ENCODE measurements around the gene CANT1. TPM values are rescaled to one million over a fixed set of nuclear protein-coding genes. Genes with fewer than 3 reads are reported as not detected.

Gene CANT1
- total RNA-seq, 1 experiment from 2014 or later = 33.0 TPM

DNA sequence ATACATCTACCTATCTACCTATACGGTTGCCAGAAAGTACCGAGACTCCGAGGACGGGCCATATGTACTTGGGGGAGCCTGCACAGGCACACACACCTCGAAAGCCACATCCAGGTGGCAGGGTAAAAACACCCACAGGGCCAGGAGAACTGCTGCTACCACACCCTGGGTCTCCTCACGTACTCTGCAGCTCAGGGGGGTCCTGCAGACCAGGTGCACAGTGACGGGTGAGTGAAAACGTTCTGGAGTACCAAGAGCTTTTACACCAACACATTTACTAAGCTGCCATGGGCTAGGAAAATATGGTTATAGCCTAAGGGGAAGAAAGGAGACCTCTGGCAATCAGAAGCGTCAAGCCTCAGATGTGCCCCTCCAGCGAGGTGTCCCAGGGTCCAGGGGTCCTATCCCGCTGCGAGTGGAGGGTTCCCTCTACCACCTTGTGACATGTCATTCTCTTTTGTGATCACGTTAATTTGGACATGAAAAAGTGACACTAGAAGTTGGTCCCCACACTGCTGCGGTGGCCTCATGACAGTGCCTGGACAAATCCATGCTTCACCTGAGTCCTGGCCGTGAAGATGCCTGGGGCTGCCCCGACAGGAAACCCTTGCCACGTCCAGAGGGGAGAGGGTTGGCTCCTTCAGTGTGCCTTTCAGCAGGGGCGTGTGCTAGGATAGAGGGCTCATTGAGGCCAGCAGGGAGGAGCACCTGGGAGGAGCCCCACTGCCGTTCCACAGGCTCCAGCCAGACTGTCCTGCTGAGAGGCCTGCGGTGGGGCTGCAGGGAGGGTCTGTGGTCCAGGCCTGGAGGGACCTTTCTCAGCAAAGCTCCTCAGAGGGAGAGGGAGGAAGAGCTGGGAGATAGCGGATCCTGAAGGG is 1.8 kb downstream of the CANT1 start:
- peaks cover 5% of the 10 kb centered on the region for H3K9me3 ChIP-seq (ENCODE audit: control insufficient read depth, low read depth, low read length)
- H3K27me3 ChIP-seq (ENCODE audit: insufficient read depth, low read length) = peaks cover 33% of the 10 kb centered on the region
- no peak overlapping the region for H4K91ac ChIP-seq (ENCODE audit: insufficient read length, low read depth, low read length)
- H4K5ac ChIP-seq (ENCODE audit: insufficient read length, low read depth, low read length) = no peak overlapping the region
- peaks cover 77% of the 10 kb centered on the region for H3K27me3 Mint-ChIP-seq (ENCODE audit: low read depth)
- H3K4me1 ChIP-seq (ENCODE audit: insufficient read depth, low read length) = no peaks in the 10 kb centered on the region
- H2AK5ac ChIP-seq (ENCODE audit: insufficient read length, low read length) = no peak overlapping the region
- no peaks in the 10 kb centered on the region for H4K20me1 ChIP-seq (ENCODE audit: control insufficient read depth, insufficient read depth, insufficient read length)
- H2BK12ac ChIP-seq (ENCODE audit: insufficient read length, low read depth, low read length) = no peak overlapping the region
- H3K79me1 ChIP-seq (ENCODE audit: insufficient read depth, low read depth, low read length, poor library complexity, severe bottlenecking) = no peaks in the 10 kb centered on the region
- H2BK5ac ChIP-seq (ENCODE audit: insufficient read length, low read length) = no peak overlapping the region
- no peak overlapping the region for H3T11ph ChIP-seq (ENCODE audit: low read length)
- DNase-seq = no peak
- peaks cover 0 to 7% (median 3%) of the 10 kb centered on the region in 3 experiments; a peak in 5 of 7 replicates for H3K36me3 Mint-ChIP-seq (ENCODE audit: insufficient read depth in 1 of 3, low read depth in 3 of 3)
- TF ChIP-seq, protein P1, sequence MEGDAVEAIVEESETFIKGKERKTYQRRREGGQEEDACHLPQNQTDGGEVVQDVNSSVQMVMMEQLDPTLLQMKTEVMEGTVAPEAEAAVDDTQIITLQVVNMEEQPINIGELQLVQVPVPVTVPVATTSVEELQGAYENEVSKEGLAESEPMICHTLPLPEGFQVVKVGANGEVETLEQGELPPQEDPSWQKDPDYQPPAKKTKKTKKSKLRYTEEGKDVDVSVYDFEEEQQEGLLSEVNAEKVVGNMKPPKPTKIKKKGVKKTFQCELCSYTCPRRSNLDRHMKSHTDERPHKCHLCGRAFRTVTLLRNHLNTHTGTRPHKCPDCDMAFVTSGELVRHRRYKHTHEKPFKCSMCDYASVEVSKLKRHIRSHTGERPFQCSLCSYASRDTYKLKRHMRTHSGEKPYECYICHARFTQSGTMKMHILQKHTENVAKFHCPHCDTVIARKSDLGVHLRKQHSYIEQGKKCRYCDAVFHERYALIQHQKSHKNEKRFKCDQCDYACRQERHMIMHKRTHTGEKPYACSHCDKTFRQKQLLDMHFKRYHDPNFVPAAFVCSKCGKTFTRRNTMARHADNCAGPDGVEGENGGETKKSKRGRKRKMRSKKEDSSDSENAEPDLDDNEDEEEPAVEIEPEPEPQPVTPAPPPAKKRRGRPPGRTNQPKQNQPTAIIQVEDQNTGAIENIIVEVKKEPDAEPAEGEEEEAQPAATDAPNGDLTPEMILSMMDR (conservative IDR thresholded peaks at IDR 0.05) = no peak
- H3K4ac ChIP-seq (ENCODE audit: low read depth, low read length) = no peak overlapping the region
- no peak overlapping the region for H3K14ac ChIP-seq (ENCODE audit: insufficient read depth, low read length)
- no peak overlapping the region for H2BK20ac ChIP-seq (ENCODE audit: low read depth, low read length, poor library complexity, severe bottlenecking)
- H3K4me2 ChIP-seq (ENCODE audit: insufficient read depth, insufficient read length, low read length) = no peak overlapping the region
- H3K9ac ChIP-seq (ENCODE audit: extremely low read depth, insufficient read length, low read length) = no peak overlapping the region
- H3K23ac ChIP-seq (ENCODE audit: insufficient read length, low read depth, low read length) = no peak overlapping the region
- peaks cover 12 to 19% of the 10 kb centered on the region in 2 experiments for H3K9me3 Mint-ChIP-seq
- H3K27ac ChIP-seq (ENCODE audit: insufficient read length, low read depth, low read length) = no peak overlapping the region
- H2AFZ ChIP-seq (ENCODE audit: low read length) = no peak overlapping the region
- no peak overlapping the region for H2BK120ac ChIP-seq (ENCODE audit: low read depth, low read length, poor library complexity, severe bottlenecking)
- no peak overlapping the region for H3K27ac Mint-ChIP-seq
- peaks cover 8% of the 10 kb centered on the region for H3K23me2 ChIP-seq (ENCODE audit: insufficient read length, low read depth, low read length, poor library complexity, severe bottlenecking)
- no peak overlapping the region for H3K18ac ChIP-seq (ENCODE audit: insufficient read length, low read depth, low read length)
- H4K8ac ChIP-seq (replicated peaks; ENCODE audit: insufficient read length, low read depth, low read length) = no peak overlapping the region
- peaks cover 15 to 27% of the 10 kb centered on the region in 2 experiments for H3K4me1 Mint-ChIP-seq
- H3K56ac ChIP-seq (ENCODE audit: insufficient read length, low read depth, low read length) = no peak overlapping the region
- peaks cover 5% of the 10 kb centered on the region; the same call in 1 of the 2 replicates for H3K79me2 ChIP-seq (ENCODE audit: insufficient read depth, low read length)
- H2BK15ac ChIP-seq (ENCODE audit: low read depth, low read length) = no peak overlapping the region
- no CpG with 5 or more reads among the region's 21 CpGs for WGBS (ENCODE audit: extremely low coverage, insufficient read length, low lambda C conversion rate)
- peak overlapping the region; percentile 24 to 89; a peak in 3 of 5 replicates for H3K4me3 Mint-ChIP-seq
